ENCODE results near the gene GATAD2A. TPM values are rescaled to one million over a fixed set of nuclear protein-coding genes. Genes with fewer than 3 reads are reported as not detected.

Gene GATAD2A
- total RNA-seq, 1 donor from 2014 or later = 102 TPM

GRCh38 chr19:19475015-19475765 is 69.7 kb downstream of the GATAD2A start:
- H3K27ac Mint-ChIP-seq = peak overlapping the region; percentile 48
- H3K9me3 Mint-ChIP-seq = no peaks in the 10 kb centered on the region
- no peak for DNase-seq (ENCODE audit: extremely low spot score, unreplicated experiment)
- TF ChIP-seq CTCF (conservative IDR thresholded peaks at IDR 0.05) = no peak
- H3K36me3 Mint-ChIP-seq = peaks cover 12% of the 10 kb centered on the region
- H3K4me1 Mint-ChIP-seq (ENCODE audit: unreplicated experiment) = peaks cover 32% of the 10 kb centered on the region
- peak overlapping the region; percentile 20 for H3K4me3 Mint-ChIP-seq
- no peaks in the 10 kb centered on the region for H3K27me3 Mint-ChIP-seq

GRCh38 chr19:19475849-19476828 is 70.7 kb downstream of the GATAD2A start:
- Mint-ChIP-seq H3K27ac (peak overlapping the region; percentile 48), H3K27me3 (no peaks in the 10 kb centered on the region), H3K36me3 (peaks cover 6% of the 10 kb centered on the region), H3K4me3 (peak overlapping the region; percentile 49), H3K9me3 (no peaks in the 10 kb centered on the region), H3K4me1 (ENCODE audit: unreplicated experiment) (peaks cover 32% of the 10 kb centered on the region)
- DNase-seq (ENCODE audit: extremely low spot score, unreplicated experiment) = no peak
- peak; percentile 50 for TF ChIP-seq CTCF (conservative IDR thresholded peaks at IDR 0.05)

GRCh38 chr19:19477705-19478383 is 72.4 kb downstream of the GATAD2A start:
- no peak overlapping the region for H3K4me3 Mint-ChIP-seq
- TF ChIP-seq CTCF (conservative IDR thresholded peaks at IDR 0.05) = no peak
- peaks cover 37% of the 10 kb centered on the region for H3K4me1 Mint-ChIP-seq (ENCODE audit: unreplicated experiment)
- peaks cover 3% of the 10 kb centered on the region for H3K36me3 Mint-ChIP-seq
- DNase-seq (ENCODE audit: extremely low spot score, unreplicated experiment) = no peak
- no peak overlapping the region for H3K27ac Mint-ChIP-seq
- H3K27me3 Mint-ChIP-seq = no peaks in the 10 kb centered on the region
- no peaks in the 10 kb centered on the region for H3K9me3 Mint-ChIP-seq

DNA sequence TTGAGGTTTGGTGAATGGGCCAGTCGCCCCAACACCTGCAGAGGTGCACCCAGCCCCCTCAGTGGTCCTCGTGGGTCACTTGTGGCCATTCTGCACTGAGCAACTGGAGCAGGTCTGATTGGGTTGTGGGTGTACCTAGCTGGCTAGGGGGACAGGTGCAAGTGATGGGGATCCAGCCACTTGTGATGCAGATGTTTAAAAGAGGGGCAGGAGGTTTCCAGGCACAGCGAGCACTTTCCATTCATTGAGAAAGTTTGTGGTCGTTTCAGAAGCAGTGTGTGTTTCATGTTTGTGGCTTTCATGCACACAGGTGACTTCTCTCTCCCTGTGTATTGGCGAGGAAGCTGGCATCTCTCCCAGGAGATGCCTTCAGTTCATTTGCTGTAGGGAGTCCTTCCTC is 75.2 kb downstream of the GATAD2A start:
- no peak for DNase-seq (ENCODE audit: extremely low spot score, unreplicated experiment)
- Mint-ChIP-seq H3K36me3 (peaks cover 5% of the 10 kb centered on the region), H3K27me3 (no peaks in the 10 kb centered on the region), H3K27ac (no peak overlapping the region), H3K4me3 (no peak overlapping the region), H3K9me3 (no peaks in the 10 kb centered on the region), H3K4me1 (ENCODE audit: unreplicated experiment) (peaks cover 44% of the 10 kb centered on the region)
- TF ChIP-seq CTCF (conservative IDR thresholded peaks at IDR 0.05) = no peak

- no peaks in the 10 kb centered on the region for H3K9me3 Mint-ChIP-seq
- peaks cover 42% of the 10 kb centered on the region for H3K4me1 Mint-ChIP-seq (ENCODE audit: unreplicated experiment)
- peaks cover 4% of the 10 kb centered on the region for H3K36me3 Mint-ChIP-seq
- H3K27ac Mint-ChIP-seq = peak overlapping the region; percentile 70
- TF ChIP-seq CTCF (conservative IDR thresholded peaks at IDR 0.05) = no peak
- H3K4me3 Mint-ChIP-seq = peak overlapping the region; percentile 67
- no peak for DNase-seq (ENCODE audit: extremely low spot score, unreplicated experiment)
- H3K27me3 Mint-ChIP-seq = no peaks in the 10 kb centered on the region
Measured at GRCh38 chr19:19482809-19483596, 77.5 kb downstream of the GATAD2A start.

Data from type B pancreatic cell (in vitro differentiated cells).